HG02973 (cell line): ENCODE measurements around the gene SNX19.

Source experiments
- ATAC-seq: cut with Tn5 transposase; IDR thresholded peaks from one replicate; pipeline ENCODE4 v1.9.1; 2021; ENCODE audit warnings: moderate library complexity; ENCODE audit not compliant: unreplicated experiment

Gene SNX19

DNA sequence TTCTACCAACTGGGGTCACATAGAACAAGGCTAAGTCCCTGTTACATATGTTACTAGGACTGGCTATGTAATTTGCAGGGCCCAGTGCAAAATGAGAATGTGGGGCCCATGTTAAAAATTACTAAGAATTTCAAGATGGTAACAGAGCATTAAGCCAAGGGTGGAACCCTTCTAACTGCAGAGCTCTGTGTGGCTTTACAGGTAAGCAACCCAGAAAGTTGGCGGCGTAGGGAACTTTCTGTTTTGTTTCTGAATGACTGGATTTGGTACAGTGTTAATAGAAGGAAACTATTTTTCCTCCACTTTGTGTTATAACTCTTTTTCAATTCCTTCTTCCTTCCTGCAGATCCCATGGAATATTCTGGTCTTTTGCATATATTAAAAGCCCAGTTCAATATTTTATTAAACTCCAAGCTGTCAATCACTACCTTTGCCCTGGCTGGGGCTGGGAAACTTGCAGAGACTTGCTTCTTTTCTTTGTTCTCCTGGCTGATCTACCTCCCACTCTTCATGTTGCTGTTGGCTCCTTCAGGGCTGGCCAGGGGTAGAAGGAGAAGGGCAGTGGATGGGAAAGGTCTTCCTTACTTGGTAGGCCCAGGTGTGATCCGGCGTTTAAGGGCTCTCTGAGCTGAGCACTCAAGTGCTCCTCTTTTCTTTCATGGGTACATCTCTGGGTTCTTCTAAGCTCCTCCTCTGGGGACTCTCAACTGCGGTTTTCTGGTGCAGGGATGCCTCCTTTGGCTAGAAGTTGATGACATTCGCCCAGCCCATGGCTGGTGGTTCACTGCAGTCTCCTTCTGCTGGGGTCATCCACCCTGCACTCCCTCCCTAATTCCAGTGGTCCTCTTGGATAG is 67.7 kb downstream of the SNX19 start:
- no peak for ATAC-seq

DNA sequence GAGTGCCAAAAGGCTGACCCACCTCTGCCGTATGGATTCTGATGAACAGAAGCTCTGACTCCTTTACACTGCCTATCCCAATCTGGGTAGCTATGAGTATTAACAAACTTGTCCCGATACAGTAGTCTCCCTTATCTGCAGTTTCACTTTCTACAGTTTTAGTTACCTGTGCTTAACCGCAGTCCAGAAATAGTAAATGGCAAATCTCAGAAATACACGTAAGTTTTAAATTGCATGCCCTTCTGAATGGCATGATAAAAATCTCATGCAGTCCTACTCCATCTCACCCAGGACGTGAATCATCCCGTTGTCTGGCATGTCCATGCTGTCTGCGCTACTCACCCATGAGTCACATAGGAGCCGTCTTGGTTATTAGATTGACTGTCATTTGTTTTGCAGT is 68.8 kb downstream of the SNX19 start:
- no peak for ATAC-seq

DNA sequence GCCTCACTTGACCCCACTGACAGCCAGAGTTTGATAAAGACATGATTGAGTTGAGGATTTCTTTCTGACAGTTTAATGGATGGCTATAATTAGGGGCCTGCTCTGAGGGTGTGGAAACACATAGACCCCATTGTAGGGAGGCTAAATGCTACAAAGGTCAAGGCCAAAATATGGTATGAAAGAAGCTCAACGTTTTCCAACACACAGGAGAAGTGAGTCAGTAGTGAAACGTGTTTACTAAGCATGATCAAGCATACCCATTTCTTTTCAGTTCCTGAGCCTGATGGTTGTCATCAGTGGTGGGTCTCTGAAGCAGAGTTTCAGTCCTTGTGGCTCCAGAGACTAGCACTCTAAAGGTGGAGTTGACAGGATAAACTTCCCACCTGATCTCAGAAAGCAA is 69.7 kb downstream of the SNX19 start:
- ATAC-seq, result no peak

DNA sequence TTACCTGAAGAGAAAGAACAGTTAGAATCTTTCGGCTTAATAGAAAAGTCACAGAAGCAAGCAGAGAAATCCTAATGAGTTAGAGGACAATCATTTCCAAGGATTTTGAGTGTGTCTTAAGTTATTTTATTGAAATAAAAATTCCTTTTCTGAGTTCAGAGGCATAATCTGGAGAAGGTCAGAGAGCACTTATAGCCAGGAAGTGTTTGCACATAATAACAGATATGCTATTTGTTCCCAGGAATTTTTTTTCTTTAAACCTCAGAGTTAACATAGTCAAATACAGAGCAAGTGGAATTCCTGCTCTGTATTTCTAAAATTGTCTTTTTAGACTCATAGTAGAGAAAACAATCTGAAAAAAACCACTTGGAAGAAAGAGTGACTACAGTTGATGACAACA is 74.3 kb downstream of the SNX19 start:
- ATAC-seq, result no peak

DNA sequence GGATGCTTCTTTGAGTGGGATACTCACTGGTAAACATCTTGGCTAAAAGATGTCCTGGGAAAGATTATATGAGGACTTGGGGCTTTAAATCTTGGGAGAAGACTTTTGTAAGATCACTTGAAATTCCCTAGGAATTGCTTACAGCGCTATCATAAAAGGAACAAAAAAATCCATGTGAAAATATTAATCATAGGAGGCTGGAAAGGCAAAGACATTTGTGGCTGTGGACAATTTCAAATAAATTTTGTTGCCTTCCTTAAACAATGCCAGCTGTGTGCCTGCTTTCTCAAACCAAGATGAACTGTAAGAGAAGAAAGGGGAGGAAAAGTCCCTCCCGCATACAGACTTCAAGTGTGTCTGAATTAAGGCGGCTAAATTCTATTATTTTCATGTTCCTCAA is 75.6 kb downstream of the SNX19 start:
- no peak for ATAC-seq

DNA sequence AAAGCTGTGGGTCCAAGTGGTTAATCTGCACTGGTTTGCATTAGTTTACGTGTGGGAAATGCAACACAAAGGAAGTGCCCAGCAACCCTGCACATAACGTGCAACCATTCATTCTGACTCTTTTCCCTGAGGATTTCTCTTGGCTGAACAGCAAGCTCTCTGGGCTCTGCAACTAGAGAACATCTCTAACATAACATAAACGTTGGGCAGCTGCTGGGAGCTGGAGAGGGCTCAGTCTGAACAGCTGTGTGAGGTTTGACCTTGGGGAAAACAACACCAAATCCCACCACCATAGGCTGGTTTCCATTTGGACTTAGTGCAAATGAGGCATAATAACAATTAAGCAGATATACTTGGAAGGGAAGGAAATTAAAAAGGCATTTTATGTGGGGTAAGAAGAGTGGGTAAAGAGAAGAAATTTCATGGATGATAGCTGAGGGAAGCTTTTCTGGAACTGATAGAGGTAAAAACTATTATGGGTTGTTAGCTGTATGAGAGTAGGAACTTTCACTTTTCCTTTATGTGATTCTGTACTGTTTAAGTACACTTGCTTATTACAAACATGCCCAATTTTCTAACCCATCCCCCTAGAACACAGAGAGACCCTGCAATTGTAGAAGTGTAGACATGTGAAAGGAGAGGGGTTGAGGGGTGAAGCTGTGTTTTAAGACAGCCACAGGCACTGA is 76.2 kb downstream of the SNX19 start:
- ATAC-seq, result no peak

DNA sequence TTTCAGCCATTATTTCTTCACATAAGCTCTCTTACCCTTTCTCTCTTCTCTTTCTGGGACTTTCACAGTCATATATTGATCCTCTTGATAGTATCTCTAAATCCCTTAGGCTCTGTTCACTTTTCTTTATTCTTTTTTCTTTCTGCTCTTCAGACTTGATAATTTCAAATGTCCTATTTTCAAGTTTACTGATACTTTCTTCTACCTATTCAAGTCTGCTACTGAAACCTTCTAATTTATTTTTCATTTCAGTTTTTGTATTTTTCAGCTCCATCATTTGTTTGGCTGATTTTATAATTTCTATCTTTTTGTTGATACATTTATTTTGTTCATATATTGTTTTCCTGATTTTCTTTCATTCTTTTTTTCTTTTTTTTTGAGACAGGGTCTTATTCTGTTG is 79.1 kb downstream of the SNX19 start:
- ATAC-seq, result no peak

DNA sequence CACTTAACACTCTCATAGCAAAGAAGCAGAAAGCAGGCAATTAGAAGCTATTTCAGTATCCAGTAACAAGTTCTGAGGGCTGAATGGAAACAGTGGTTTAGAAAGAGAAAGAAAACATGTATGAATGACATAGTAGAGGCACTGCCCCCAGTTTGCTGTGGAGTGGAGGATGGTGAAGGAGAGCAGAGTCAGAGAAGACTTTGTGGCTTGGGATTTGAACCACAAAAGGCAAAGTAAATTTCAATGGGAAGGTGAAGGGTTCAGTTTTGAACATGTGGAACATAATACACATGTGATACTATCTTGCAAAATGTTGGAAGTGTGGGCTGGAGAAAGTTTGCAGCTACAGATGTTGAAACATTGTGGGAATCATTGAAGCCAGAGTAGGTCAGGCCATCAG is 81.4 kb downstream of the SNX19 start:
- no peak for ATAC-seq

DNA sequence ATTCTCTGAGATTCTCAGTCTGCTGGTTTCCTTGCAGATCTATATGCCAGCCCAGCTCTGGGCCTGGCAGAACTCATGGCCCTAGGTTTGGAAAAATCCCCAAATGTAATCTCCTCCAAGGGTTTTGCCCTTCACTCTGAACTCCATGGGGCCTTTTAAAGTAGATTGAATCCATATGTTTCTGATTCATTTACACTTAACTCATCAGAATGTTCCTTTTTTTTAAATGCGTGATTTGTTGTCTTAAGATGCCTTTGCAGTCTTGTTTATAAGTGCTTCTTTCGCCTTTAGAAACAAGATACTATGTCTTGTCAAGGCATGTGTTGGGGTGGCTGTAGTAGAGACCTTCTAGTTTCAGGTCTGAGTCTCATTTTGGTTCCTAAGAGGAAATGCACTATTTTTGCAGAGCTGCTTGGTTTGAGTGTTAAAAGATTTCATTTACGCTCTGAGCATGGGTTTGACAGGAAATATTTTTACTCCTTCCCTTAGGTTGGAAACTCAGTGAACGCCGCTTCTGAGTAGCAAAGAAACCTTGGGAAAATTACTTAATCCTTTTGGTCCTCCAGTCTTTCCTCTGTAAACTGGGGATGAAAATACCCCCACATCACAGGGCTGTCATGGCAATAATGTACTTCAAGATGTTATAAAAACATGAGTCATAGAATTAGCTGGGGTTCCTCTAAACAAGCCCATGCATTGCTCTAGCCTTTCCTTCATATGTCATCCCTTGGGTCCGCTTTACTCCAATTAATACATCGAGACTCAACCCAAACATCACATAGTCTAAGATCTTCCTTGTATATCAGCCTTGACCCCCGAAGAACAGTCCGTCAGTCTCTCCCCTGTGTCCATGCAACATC is 83.5 kb downstream of the SNX19 start:
- no peak for ATAC-seq

DNA sequence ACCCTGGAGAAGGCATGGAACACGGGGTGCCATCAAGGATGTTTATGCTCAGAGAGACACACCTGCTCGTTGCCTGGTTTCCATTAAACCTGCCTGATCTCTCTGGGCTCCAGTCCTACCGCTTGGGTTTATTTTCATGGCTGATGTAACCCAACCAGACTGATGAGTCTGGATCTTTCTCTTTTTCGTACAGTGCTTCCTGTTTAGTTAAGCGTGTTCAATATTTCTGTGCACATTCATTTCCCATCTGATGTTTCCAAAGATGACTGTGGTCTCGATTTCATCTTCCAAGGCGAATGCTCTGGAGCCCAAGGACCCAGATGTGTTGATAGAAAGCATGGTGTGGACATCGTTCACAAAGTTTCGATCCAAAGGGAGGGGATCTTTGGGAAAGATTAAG is 84.3 kb downstream of the SNX19 start:
- ATAC-seq, result no peak

DNA sequence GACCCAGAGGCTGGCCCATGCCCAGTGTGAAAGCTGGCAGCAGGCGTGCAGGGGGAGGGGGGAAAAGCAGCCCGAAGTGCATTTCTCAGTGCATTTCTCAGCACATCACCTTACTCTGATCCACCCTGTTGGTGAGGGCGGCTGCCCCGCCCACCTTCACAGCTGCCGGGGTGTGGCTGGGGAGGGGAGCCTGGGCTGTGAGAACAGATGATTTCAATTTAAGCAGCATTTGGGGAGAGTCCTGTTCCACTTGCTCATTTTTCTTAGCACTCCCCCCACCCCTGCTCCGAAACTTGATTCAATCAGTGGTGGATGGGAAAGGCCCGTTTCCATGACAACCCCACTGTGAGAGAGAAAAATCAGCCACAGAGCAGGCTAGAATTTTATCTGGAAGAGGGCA is 84.8 kb downstream of the SNX19 start:
- no peak for ATAC-seq

DNA sequence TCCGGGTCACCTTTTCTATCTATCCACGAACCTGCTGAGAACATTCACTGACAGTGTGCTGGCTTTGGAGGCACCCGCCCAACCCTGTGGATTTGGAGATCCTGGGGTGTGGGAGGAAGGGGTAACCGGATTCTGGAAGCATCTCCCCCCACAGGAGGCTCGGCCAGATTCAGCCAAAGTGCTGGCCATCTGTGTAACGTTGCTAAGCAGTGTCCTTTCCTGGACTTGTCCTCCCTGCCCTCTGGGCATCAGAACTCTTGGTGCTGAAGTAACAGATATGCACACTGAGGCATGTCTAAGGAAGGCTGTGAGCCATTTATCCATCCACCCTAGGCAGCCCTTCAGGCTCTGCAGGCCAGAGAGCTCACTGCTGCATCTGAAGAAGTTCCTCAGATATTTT is 85.7 kb downstream of the SNX19 start:
- no peak for ATAC-seq

DNA sequence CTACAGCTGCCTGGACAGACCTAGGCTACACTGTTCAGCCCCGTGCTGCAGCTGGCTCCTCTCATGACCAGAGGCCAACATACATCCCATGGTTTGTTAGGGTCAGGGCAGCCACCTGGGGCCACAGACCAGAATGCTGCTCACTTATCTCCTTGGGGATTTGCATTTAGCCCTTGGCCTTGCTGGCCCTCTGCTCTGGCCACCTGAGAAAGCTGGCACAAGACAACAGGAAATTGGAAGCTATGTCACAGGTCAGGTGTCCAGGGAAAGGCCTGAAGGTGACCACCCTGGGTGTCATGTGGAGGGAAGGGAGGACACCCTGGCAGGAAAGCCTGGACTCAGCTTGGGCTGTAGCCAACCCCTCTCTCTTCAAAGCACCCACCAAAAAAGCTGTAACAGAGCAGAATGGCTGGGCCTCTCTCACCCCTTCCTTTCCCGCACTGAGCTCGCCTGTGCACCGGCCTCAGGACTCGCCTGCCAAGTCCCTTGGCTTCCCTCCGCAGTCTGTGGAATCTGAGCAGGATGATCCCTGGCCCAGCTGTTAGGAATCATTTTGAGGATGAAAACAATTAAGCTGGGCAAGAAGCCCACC is 86.3 kb downstream of the SNX19 start:
- no peak for ATAC-seq

DNA sequence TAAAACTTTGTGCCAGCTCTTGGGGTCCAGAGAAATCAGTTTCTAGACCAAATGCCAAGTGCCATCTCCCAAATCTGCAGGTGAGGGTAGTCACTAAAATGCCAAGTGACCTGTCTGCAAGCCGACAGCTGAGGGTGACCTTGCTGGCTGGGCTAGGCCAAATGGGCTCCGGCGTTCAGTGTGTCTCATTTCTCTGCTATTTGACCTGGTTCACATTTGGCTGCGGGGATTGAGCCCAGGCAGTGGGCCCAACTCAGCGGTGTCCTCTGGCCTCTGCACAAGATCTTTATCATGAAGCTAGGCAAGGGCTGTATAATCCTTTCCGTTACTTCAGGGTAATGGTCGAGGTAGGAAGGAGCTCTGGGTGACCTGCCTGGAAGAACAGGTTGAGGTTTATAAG is 87.5 kb downstream of the SNX19 start:
- ATAC-seq, result no peak

DNA sequence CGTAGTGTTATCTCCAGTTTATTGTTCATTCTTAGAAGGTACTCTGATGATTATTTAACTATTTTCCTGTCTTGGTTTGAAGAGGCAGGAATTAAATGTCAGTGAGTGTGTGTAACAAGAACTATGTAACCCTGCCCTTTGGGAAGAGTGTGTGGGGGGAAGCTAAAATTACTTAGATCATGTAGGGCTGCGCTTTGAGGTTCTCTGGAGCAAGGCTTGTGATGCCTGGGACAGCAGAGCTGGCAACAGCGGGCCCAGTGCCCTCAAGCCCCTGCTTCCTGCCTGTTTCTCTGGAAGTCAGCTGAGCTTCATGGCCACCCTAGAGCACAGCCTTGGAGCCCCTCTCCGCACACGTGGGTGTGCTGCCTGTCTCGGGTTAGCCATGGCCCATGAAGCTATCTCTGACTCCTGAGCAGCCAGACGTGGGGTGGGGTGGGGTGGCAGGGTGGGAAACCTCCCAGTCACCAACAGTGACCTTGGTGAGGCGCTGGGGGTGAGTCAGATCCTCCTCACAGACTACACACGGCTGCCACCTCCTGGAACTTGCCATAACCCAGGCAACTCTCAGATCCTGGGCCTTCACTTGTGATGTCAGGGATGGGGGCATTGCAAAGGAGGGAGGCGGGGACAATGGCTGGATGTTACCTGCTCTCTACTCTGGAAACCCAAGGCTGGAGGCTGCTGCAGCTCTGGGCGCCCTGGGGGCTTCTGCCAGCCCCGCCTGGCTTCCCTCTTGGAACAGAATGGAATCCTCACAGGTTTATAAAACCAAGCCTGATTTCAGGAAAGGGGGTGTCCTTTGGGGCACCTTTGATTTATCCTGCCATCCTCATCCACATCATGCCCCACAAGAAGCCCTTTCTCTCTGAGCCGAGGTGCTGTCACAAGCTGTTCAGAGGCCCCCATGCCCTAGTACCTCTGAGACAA is 88.6 kb downstream of the SNX19 start:
- no peak for ATAC-seq

DNA sequence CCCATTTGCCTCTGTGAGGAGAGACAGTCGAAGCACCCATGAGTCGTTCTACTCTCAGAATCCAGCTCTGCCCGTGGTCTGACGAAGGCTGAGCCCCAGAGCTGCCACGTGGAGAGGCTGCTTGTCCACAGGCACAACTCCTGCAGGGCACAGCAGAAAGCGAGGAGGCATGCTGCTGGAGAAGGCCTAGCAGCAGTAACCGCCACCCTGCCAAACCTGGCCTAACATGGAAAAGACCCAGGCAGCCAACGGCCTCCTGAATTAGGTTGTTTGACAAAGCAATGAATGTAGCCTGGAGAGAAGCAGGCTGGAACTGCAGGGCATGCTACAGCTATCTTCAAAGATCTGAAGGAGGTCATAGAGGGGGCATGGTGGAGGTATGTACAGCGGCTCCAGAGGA is 89.7 kb downstream of the SNX19 start:
- no peak for ATAC-seq

DNA sequence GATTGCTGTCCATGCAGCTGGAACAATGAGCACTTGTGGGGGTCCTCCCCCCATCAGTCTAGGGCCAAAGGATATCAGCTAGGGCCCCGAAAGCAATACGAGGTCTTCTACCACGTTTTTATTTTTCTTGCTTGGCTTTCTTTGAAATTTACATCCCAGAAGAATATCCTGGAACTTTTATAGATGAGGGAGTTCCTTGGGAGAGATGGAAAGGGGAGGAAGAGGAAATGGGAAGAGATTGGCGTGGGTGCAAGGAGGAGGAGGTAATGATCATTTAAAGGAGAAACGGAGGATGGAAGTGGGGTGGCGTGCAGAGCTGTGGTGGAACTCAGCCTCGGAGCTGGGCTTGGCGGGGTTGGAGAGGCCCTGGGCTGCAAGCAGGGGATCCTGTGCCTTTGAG is 90.3 kb downstream of the SNX19 start:
- no peak for ATAC-seq

DNA sequence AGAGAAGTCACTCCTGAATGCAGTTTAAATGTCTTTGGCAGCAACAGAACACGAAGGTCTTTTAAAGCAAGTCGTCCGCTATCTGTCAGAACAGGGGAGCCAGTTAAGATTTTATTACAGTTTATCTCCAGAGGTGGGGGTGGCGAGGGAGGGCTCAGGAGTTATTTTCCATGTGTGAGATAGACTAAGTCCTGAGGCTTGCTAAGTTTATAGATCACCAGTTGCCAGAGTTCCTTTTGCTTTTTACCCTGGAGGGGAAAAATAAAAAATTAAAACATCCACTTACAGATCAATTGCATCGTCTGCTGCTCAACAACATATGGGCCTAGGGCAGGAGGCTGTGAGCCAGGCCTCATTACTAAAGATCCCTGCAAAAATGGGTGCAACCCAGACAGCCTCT is 90.7 kb downstream of the SNX19 start:
- ATAC-seq, result no peak
